Neural progenitor cell (in vitro differentiated cells): Measurements from ENCODE around the gene KCNQ1. TPM values are rescaled to one million over a fixed set of nuclear protein-coding genes. Genes with fewer than 3 reads are reported as not detected.

Experiments used
- DNase-seq: peaks from one replicate; pipeline ENCODE4 v3.0.0-alpha.2; 2016; ENCODE audit warnings: low spot score
- H2AFZ ChIP-seq: fragments of 200-600 bp; sonication (generic); replicated peaks from 2 replicates; pipeline ENCODE4 v1.6.1; 2016; ENCODE audit warnings: antibody characterized with exemption
- H3F3A ChIP-seq: fragments of 200-600 bp; sonication (generic); 2 replicates; pipeline ENCODE4 v1.6.1; 2016; ENCODE audit warnings: antibody characterized with exemption, low read depth
- H3K27ac ChIP-seq: fragments of 200-600 bp; sonication (generic); 2 replicates; pipeline ENCODE4 v1.5.1; 2016; ENCODE audit warnings: mild to moderate bottlenecking
- H3K27me3 ChIP-seq: fragments of 200-600 bp; sonication (generic); 2 replicates; pipeline ENCODE4 v1.6.1; 2016; ENCODE audit warnings: mild to moderate bottlenecking, moderate library complexity
- H3K36me3 ChIP-seq: fragments of 200-600 bp; sonication (generic); 2 replicates; pipeline ENCODE4 v1.5.1; 2016
- H3K4me1 ChIP-seq: fragments of 200-600 bp; sonication (generic); 2 replicates; pipeline ENCODE4 v1.6.1; 2016; ENCODE audit warnings: mixed run types
- H3K4me2 ChIP-seq: fragments of 200-600 bp; sonication (generic); 2 replicates; pipeline ENCODE4 v1.6.1; 2016
- H3K4me3 ChIP-seq: fragments of 200-600 bp; sonication (generic); 2 replicates; pipeline ENCODE4 v1.5.1; 2016
- H3K79me2 ChIP-seq: fragments of 200-600 bp; sonication (generic); 2 replicates; pipeline ENCODE4 v1.6.1; 2016; ENCODE audit warnings: low read depth
- H3K9ac ChIP-seq: fragments of 200-600 bp; sonication (generic); 2 replicates; pipeline ENCODE4 v1.6.1; 2016
- H3K9me3 ChIP-seq: fragments of 200-600 bp; sonication (generic); 2 replicates; pipeline ENCODE4 v1.5.1; 2016; ENCODE audit warnings: low read depth
- H4K20me1 ChIP-seq: fragments of 200-600 bp; sonication (generic); 2 replicates; pipeline ENCODE4 v1.6.1; 2016; ENCODE audit warnings: low read depth
- H3K27ac Mint-ChIP-seq: 3 replicates; pipeline ENCODE4 v1.8.0; 2021; ENCODE audit warnings: mixed read lengths
- H3K27me3 Mint-ChIP-seq: 2 replicates; pipeline ENCODE4 v1.8.0; 2022; ENCODE audit warnings: low read depth, mild to moderate bottlenecking, inconsistent platforms, moderate library complexity, mixed read lengths; ENCODE audit not compliant: insufficient read depth
- H3K36me3 Mint-ChIP-seq: 3 replicates; pipeline ENCODE4 v1.8.0; 2021; ENCODE audit warnings: mixed read lengths
- H3K4me1 Mint-ChIP-seq: 3 replicates; pipeline ENCODE4 v1.8.0; 2021; ENCODE audit warnings: mixed read lengths
- H3K4me3 Mint-ChIP-seq: 3 replicates; pipeline ENCODE4 v1.8.0; 2021; ENCODE audit warnings: mild to moderate bottlenecking, moderate library complexity, mixed read lengths
- H3K9me3 Mint-ChIP-seq: 3 replicates; pipeline ENCODE4 v1.8.0; 2020; ENCODE audit warnings: mixed read lengths
- EZH2 ChIP-seq: fragments of 200-600 bp; sonication (generic); IDR thresholded peaks from 2 replicates; pipeline ENCODE4 v1.6.1; 2017; ENCODE audit warnings: antibody characterized with exemption, mild to moderate bottlenecking, moderate library complexity
- EZH2phosphoT487 ChIP-seq: fragments of 200-600 bp; sonication (generic); IDR thresholded peaks from 2 replicates; pipeline ENCODE4 v1.6.1; 2017; ENCODE audit warnings: antibody characterized with exemption
- total RNA-seq: library from RNA; depleted of rRNA; stranded (reverse); fragments of >200 nt; gene quantifications from 2 replicates; pipeline ENCODE4 v1.2.3, GENCODE V29; 2015; ENCODE audit warnings: low replicate concordance
- TF ChIP-seq, protein P1 (sequence below): fragments of 200-600 bp; sonication (generic); IDR thresholded peaks from 2 replicates; pipeline ENCODE4 v1.5.1; 2017; ENCODE audit warnings: antibody characterized with exemption, mild to moderate bottlenecking

The KCNQ1 gene
- total RNA-seq, 1 donor from 2014 or later = 0.11 TPM

DNA sequence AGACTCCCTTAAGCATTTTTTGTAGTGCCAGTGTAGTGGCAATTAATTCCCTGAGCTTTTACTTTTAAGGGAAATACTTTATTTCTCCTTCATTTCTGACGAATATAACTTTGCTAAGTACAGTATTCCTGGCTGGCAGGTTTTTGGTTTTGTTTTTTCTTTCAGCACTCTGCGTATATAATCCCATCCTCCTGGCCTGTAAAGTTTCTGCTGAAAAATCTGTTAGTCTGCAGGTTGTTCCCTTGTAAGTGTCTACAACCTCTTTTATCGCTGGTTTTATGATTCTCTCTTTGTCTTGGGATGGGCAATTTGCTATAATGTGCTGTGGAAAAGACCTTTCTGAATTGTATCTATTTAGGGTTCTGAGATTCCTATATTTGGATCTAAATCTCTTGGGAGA, 198.9 kb downstream of the KCNQ1 start:
- H3K4me1 Mint-ChIP-seq = no peaks in the 10 kb centered on the region
- H3K27ac Mint-ChIP-seq = no peak overlapping the region
- peaks cover 19% of the 10 kb centered on the region for H3K36me3 Mint-ChIP-seq
- TF ChIP-seq, protein P1, sequence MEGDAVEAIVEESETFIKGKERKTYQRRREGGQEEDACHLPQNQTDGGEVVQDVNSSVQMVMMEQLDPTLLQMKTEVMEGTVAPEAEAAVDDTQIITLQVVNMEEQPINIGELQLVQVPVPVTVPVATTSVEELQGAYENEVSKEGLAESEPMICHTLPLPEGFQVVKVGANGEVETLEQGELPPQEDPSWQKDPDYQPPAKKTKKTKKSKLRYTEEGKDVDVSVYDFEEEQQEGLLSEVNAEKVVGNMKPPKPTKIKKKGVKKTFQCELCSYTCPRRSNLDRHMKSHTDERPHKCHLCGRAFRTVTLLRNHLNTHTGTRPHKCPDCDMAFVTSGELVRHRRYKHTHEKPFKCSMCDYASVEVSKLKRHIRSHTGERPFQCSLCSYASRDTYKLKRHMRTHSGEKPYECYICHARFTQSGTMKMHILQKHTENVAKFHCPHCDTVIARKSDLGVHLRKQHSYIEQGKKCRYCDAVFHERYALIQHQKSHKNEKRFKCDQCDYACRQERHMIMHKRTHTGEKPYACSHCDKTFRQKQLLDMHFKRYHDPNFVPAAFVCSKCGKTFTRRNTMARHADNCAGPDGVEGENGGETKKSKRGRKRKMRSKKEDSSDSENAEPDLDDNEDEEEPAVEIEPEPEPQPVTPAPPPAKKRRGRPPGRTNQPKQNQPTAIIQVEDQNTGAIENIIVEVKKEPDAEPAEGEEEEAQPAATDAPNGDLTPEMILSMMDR = no peak
- TF ChIP-seq EZH2 = no peak
- Histone ChIP-seq H3K4me1 (no peaks in the 10 kb centered on the region), H3K79me2 (no peaks in the 10 kb centered on the region), H3K4me2 (no peak overlapping the region), H3K36me3 (peaks cover 3% of the 10 kb centered on the region), H3F3A (no peaks in the 10 kb centered on the region), H3K9me3 (peaks cover 57% of the 10 kb centered on the region), H3K27me3 (no peaks in the 10 kb centered on the region), H3K4me3 (no peak overlapping the region), H4K20me1 (no peaks in the 10 kb centered on the region), H3K9ac (no peak overlapping the region), H3K27ac (no peak overlapping the region), H2AFZ (no peak overlapping the region)
- peaks cover 14% of the 10 kb centered on the region for H3K27me3 Mint-ChIP-seq
- H3K4me3 Mint-ChIP-seq = no peak overlapping the region
- DNase-seq = no peak
- H3K9me3 Mint-ChIP-seq = peaks cover 83% of the 10 kb centered on the region

- DNase-seq = no peak
- no peak overlapping the region for H3K9ac ChIP-seq
- no peaks in the 10 kb centered on the region for H3F3A ChIP-seq
- no peak overlapping the region for H2AFZ ChIP-seq
- H3K4me1 ChIP-seq = no peaks in the 10 kb centered on the region
- Mint-ChIP-seq H3K27ac (no peak overlapping the region), H3K9me3 (peaks cover 87% of the 10 kb centered on the region), H3K4me3 (no peak overlapping the region), H3K36me3 (peaks cover 18% of the 10 kb centered on the region), H3K27me3 (peaks cover 11% of the 10 kb centered on the region), H3K4me1 (no peaks in the 10 kb centered on the region)
- peaks cover 67% of the 10 kb centered on the region for H3K9me3 ChIP-seq
- H3K79me2 ChIP-seq = no peaks in the 10 kb centered on the region
- no peak overlapping the region for H3K4me3 ChIP-seq
- no peak overlapping the region for H3K4me2 ChIP-seq
- no peaks in the 10 kb centered on the region for H4K20me1 ChIP-seq
- H3K27ac ChIP-seq = no peak overlapping the region
- TF ChIP-seq, protein P1 = no peak
- no peak for TF ChIP-seq EZH2
- peaks cover 3% of the 10 kb centered on the region for H3K36me3 ChIP-seq
- no peaks in the 10 kb centered on the region for H3K27me3 ChIP-seq
Observed at GRCh38 chr11:2644844-2645778, 200.3 kb downstream of the KCNQ1 start.

- Histone ChIP-seq H3K27me3 (no peaks in the 10 kb centered on the region), H4K20me1 (no peaks in the 10 kb centered on the region), H3K9me3 (peaks cover 66% of the 10 kb centered on the region), H2AFZ (no peak overlapping the region), H3K36me3 (peaks cover 3% of the 10 kb centered on the region), H3K4me2 (no peak overlapping the region), H3K9ac (no peak overlapping the region), H3F3A (no peaks in the 10 kb centered on the region), H3K27ac (no peak overlapping the region), H3K79me2 (no peaks in the 10 kb centered on the region), H3K4me3 (no peak overlapping the region), H3K4me1 (no peaks in the 10 kb centered on the region)
- Mint-ChIP-seq H3K9me3 (peaks cover 87% of the 10 kb centered on the region), H3K27ac (no peak overlapping the region), H3K4me1 (no peaks in the 10 kb centered on the region), H3K4me3 (no peak overlapping the region), H3K36me3 (peaks cover 16% of the 10 kb centered on the region), H3K27me3 (peaks cover 10% of the 10 kb centered on the region)
- TF ChIP-seq, protein P1 = no peak
- TF ChIP-seq EZH2 (no peak), EZH2phosphoT487 (no peak)
- no peak for DNase-seq
Observed at GRCh38 chr11:2645779-2646118, 200.9 kb downstream of the KCNQ1 start.
